H1 (cell line): ENCODE data around the gene HSD17B13. TPM values are rescaled to one million over a fixed set of nuclear protein-coding genes. Genes with fewer than 3 reads are reported as not detected.

Experiments used
- CTCF ChIA-PET: fragments of 300-600 bp; sonication (Branson Sonifier 250); formaldehyde crosslinking; loops from one replicate; lab custom pipeline; 2021; ENCODE audit not compliant: partially characterized antibody; lab: Charles Lee
- POLR2A ChIA-PET: fragments of 300-600 bp; sonication (Branson Sonifier 250); formaldehyde crosslinking; loops from one replicate; lab custom pipeline; 2021; ENCODE audit warnings: inconsistent platforms; ENCODE audit not compliant: partially characterized antibody; lab: Charles Lee
- DNase-seq, 2 experiments: peaks; one replicate each; pipeline versions ENCODE4 v3.0.0 to v3.0.0-alpha.2; 2010 to 2022; ENCODE audit warnings: low spot score in 2 of 2, low read depth in 1 of 2, mixed read lengths in 1 of 2
- FAIRE-seq: peaks from 2 replicates; lab custom pipeline; 2011; peaks lifted over from hg19 to GRCh38; lab: Jason Lieb, UNC
- H2AFZ ChIP-seq: 2 replicates; pipeline ENCODE4 v1.8.1; 2012; ENCODE audit warnings: low read length, inconsistent platforms
- H2AK5ac ChIP-seq: 2 replicates; pipeline ENCODE4 v1.6.1; 2013; ENCODE audit warnings: low read depth, low read length
- H2BK120ac ChIP-seq: replicated peaks from 2 replicates; pipeline ENCODE3; 2013; ENCODE audit warnings: low read depth, low read length, inconsistent platforms
- H2BK12ac ChIP-seq: 2 replicates; pipeline ENCODE4 v1.6.1; 2013; ENCODE audit warnings: low read depth, low read length
- H2BK15ac ChIP-seq: 2 replicates; pipeline ENCODE4 v1.6.1; 2013; ENCODE audit warnings: low read length
- H2BK20ac ChIP-seq: 2 replicates; pipeline ENCODE4 v1.6.1; 2013; ENCODE audit warnings: low read length
- H2BK5ac ChIP-seq: 2 replicates; pipeline ENCODE4 v1.6.1; 2013; ENCODE audit warnings: low read depth, low read length
- H3K14ac ChIP-seq: 2 replicates; pipeline ENCODE4 v1.6.1; 2013; ENCODE audit warnings: inconsistent platforms; ENCODE audit not compliant: insufficient read length
- H3K18ac ChIP-seq: 2 replicates; pipeline ENCODE4 v1.6.1; 2013; ENCODE audit warnings: low read length; ENCODE audit errors: extremely low read depth
- H3K23ac ChIP-seq: 2 replicates; pipeline ENCODE4 v1.6.1; 2013; ENCODE audit warnings: inconsistent platforms; ENCODE audit not compliant: insufficient read length
- H3K23me2 ChIP-seq: 2 replicates; pipeline ENCODE4 v1.6.1; 2013; ENCODE audit warnings: low read depth, low read length
- H3K27ac ChIP-seq: 2 replicates; pipeline ENCODE4 v1.6.1; 2011; ENCODE audit warnings: low read depth, low read length, inconsistent platforms
- H3K27me3 ChIP-seq, 4 experiments: replicated peaks in 1 of 4; 1 replicate in 1 of 4; 2 replicates in 3 of 4; pipeline versions ENCODE4 v1.6.1 to v1.8.1; 2011 to 2013; ENCODE audit warnings: low read length in 3 of 4, mild to moderate bottlenecking in 3 of 4, inconsistent platforms in 2 of 4, mixed read lengths in 2 of 4, moderate library complexity in 1 of 4; ENCODE audit not compliant: control insufficient read depth in 3 of 4, insufficient read depth in 3 of 4; ENCODE audit errors: extremely low read depth in 1 of 4
- H3K36me3 ChIP-seq, 4 experiments: 2 replicates each; pipeline versions ENCODE4 v1.6.1 to v1.8.1; 2011 to 2013; ENCODE audit warnings: mild to moderate bottlenecking in 4 of 4, low read length in 3 of 4, moderate library complexity in 2 of 4, control low read depth in 1 of 4, inconsistent platforms in 1 of 4; ENCODE audit not compliant: insufficient read depth in 4 of 4, control insufficient read depth in 2 of 4
- H3K4ac ChIP-seq: replicated peaks from 2 replicates; pipeline ENCODE3; 2013; ENCODE audit warnings: low read length, low read depth, mixed read lengths, inconsistent platforms; ENCODE audit not compliant: insufficient read length
- H3K4me1 ChIP-seq, 4 experiments: replicated peaks in 1 of 4; 1 replicate in 1 of 4; 2 replicates in 3 of 4; pipeline versions ENCODE4 v1.6.1 to v1.8.1; 2011 to 2013; ENCODE audit warnings: low read length in 3 of 4, inconsistent platforms in 2 of 4, mixed read lengths in 1 of 4; ENCODE audit not compliant: insufficient read depth in 4 of 4, control insufficient read depth in 3 of 4
- H3K4me2 ChIP-seq, 2 experiments: 2 replicates each; pipeline versions ENCODE4 v1.6.1 to v1.8.1; 2011 to 2013; ENCODE audit warnings: low read depth in 2 of 2, low read length in 2 of 2, control low read depth in 1 of 2, inconsistent platforms in 1 of 2, mild to moderate bottlenecking in 1 of 2; ENCODE audit not compliant: insufficient read depth in 1 of 2
- H3K4me3 ChIP-seq, 4 experiments: fragments of 200-600, 300-600 bp in 1 of 4; sonication (generic), shearing (Covaris generic), sonication (Bioruptor Twin) in 1 of 4; 2 replicates each; pipeline versions ENCODE4 v1.5.1 to v1.8.1; 2011 to 2016; ENCODE audit warnings: low read length in 4 of 4, low read depth in 3 of 4, control low read depth in 2 of 4, inconsistent platforms in 2 of 4, mild to moderate bottlenecking in 2 of 4, mixed read lengths in 1 of 4, moderate library complexity in 1 of 4; ENCODE audit not compliant: insufficient read depth in 2 of 4; ENCODE audit errors: extremely low read depth in 1 of 4
- H3K56ac ChIP-seq: replicated peaks from 2 replicates; pipeline ENCODE3; 2013; ENCODE audit warnings: low read depth, mild to moderate bottlenecking, mixed read lengths, low read length, inconsistent platforms; ENCODE audit not compliant: insufficient read length
- H3K79me1 ChIP-seq: 2 replicates; pipeline ENCODE4 v1.6.1; 2013; ENCODE audit warnings: low read depth, low read length, control low read depth
- H3K79me2 ChIP-seq, 2 experiments: 2 replicates each; pipeline versions ENCODE4 v1.6.1 to v1.8.1; 2012 to 2013; ENCODE audit warnings: low read length in 2 of 2, mild to moderate bottlenecking in 2 of 2, inconsistent platforms in 1 of 2; ENCODE audit not compliant: insufficient read depth in 2 of 2, control insufficient read depth in 1 of 2
- H3K9ac ChIP-seq, 4 experiments: replicated peaks in 1 of 4; 1 replicate in 1 of 4; 2 replicates in 3 of 4; pipeline versions ENCODE4 v1.6.1 to v1.8.1; 2011 to 2013; ENCODE audit warnings: low read depth in 3 of 4, low read length in 3 of 4, control low read depth in 2 of 4, mild to moderate bottlenecking in 2 of 4, moderate library complexity in 2 of 4, inconsistent platforms in 1 of 4; ENCODE audit errors: extremely low read depth in 1 of 4
- H3K9me3 ChIP-seq, 2 experiments: 2 replicates each; pipeline versions ENCODE4 v1.6.1 to v1.8.1; 2012 to 2013; ENCODE audit warnings: mild to moderate bottlenecking in 2 of 2, moderate library complexity in 2 of 2, control low read depth in 1 of 2, inconsistent platforms in 1 of 2, low read depth in 1 of 2, low read length in 1 of 2, mixed read lengths in 1 of 2; ENCODE audit not compliant: insufficient read depth in 2 of 2
- H4K20me1 ChIP-seq, 2 experiments: replicated peaks in 1 of 2; 2 replicates each; pipeline versions ENCODE3 to v1.8.1; 2011 to 2013; ENCODE audit warnings: inconsistent platforms in 2 of 2, low read length in 2 of 2, mild to moderate bottlenecking in 1 of 2; ENCODE audit not compliant: insufficient read depth in 2 of 2, control insufficient read depth in 1 of 2
- H4K5ac ChIP-seq: 2 replicates; pipeline ENCODE4 v1.6.1; 2013; ENCODE audit warnings: low read length, low read depth, mixed read lengths, inconsistent platforms; ENCODE audit not compliant: insufficient read length
- H4K8ac ChIP-seq: 2 replicates; pipeline ENCODE4 v1.8.0; 2013; ENCODE audit warnings: mild to moderate bottlenecking, moderate library complexity, low read length, inconsistent platforms; ENCODE audit not compliant: insufficient read depth; ENCODE audit errors: extremely low read depth
- H4K91ac ChIP-seq: replicated peaks from 2 replicates; pipeline ENCODE3; 2013; ENCODE audit warnings: low read length, mixed read lengths, inconsistent platforms; ENCODE audit not compliant: insufficient read length
- EZH2 ChIP-seq: fragments of 200-600 bp; sonication (generic); IDR thresholded peaks from 2 replicates; pipeline ENCODE4 v1.7.1; 2012; ENCODE audit warnings: low read depth, mild to moderate bottlenecking, moderate library complexity, low read length, inconsistent platforms; ENCODE audit not compliant: severe bottlenecking
- POLR2A ChIP-seq, 2 experiments: IDR thresholded peaks; 1 replicate in 1 of 2; 2 replicates in 1 of 2; pipeline ENCODE4 v1.6.1; 2011; ENCODE audit warnings: low read depth in 2 of 2, low read length in 2 of 2, mild to moderate bottlenecking in 2 of 2; ENCODE audit errors: control extremely low read depth in 1 of 2
- SIX5 ChIP-seq: IDR thresholded peaks from 2 replicates; pipeline ENCODE4 v1.6.1; 2011; ENCODE audit warnings: mild to moderate bottlenecking, low read depth, low read length
- TCF12 ChIP-seq: IDR thresholded peaks from 2 replicates; pipeline ENCODE4 v1.6.1; 2011; ENCODE audit warnings: low read depth, mild to moderate bottlenecking, low read length
- polyA plus RNA-seq, 7 experiments: library from polyadenylated mRNA; depleted of rRNA in 3 of 7; stranded (reverse) in 5 of 7; unstranded in 2 of 7; fragments of >200 nt in 5 of 7; fragments of 200-250 nt in 2 of 7; gene quantifications; 1 replicate in 5 of 7; 2 replicates in 1 of 7; 4 replicates in 1 of 7; pipeline versions ENCODE4 v1.2.1 to v1.2.3, GENCODE V29; 2011 to 2013; ENCODE audit warnings: missing spikeins in 2 of 7, mixed read lengths in 2 of 7
- total RNA-seq: library from RNA; stranded (reverse); fragmentation: NEBNext Ultra II Directional; extraction: Animal tissue kit (Norgen Biotek cat#: 25700); gene quantifications from 2 replicates; pipeline ENCODE4 v1.2.1, GENCODE V29; 2021

Gene HSD17B13
- total and polyA plus RNA-seq, 2 of the 8 experiments (the other 6 are each of a cell fraction or from before 2014, with no cell fraction given): 0.09 to 0.13 TPM

DNA sequence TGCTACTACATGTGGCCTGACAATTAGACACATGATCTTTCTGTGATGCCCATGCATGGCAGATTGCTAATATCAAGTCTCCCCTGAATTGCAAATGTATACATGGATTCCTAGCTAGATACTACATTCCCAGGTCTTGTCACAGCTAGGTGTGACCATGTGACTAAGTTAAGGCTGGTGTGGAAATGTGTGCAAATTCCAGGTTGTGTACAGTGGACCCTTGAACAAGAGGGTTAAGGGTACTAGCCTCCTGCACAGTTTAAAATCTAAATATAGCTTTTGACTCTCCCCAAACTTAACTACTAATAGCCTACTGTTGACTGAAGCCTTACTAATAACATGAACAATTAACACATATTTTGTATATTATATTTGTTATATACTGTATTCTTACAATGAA is 48.4 kb downstream of the HSD17B13 start:
- ChIA-PET POLR2A (interaction anchor here (1.1 kb wide), 1 partner anchor 54 kb away, joined by 3 read pairs; no protein-coding TSS in a partner anchor), CTCF (interaction anchor here (0.7 to 2.0 kb wide), 4 partner anchors 190 to 813 kb away, joined by 3 to 9 read pairs (median 5); no protein-coding TSS in a partner anchor)
- no peak overlapping the region for H2BK120ac ChIP-seq
- H3K79me1 ChIP-seq: no peaks in the 10 kb centered on the region
- no peak overlapping the region for H4K5ac ChIP-seq
- no peaks in the 10 kb centered on the region for H3K27me3 ChIP-seq
- H2BK20ac ChIP-seq: no peak overlapping the region
- H4K91ac ChIP-seq: no peak overlapping the region
- H3K79me2 ChIP-seq: no peaks in the 10 kb centered on the region
- H4K20me1 ChIP-seq: no peaks in the 10 kb centered on the region
- FAIRE-seq (no peak), DNase-seq (no peak)
- TF ChIP-seq SIX5 (no peak), EZH2 (no peak), POLR2A (IDR thresholded peaks at IDR 0.05; ENCODE audit: control extremely low read depth in 1 of 2, low read depth in 2 of 2, low read length in 2 of 2) (no peak), TCF12 (no peak)
- H3K9me3 ChIP-seq: no peaks in the 10 kb centered on the region
- no peak overlapping the region for H3K4ac ChIP-seq
- no peak overlapping the region for H2BK12ac ChIP-seq
- no peak overlapping the region for H3K56ac ChIP-seq
- H2BK15ac ChIP-seq: no peak overlapping the region
- H4K8ac ChIP-seq: no peak overlapping the region
- H2BK5ac ChIP-seq: no peak overlapping the region
- no peak overlapping the region for H3K4me2 ChIP-seq
- H3K4me3 ChIP-seq: no peak overlapping the region
- no peaks in the 10 kb centered on the region for H3K4me1 ChIP-seq
- no peak overlapping the region for H3K18ac ChIP-seq
- H3K27ac ChIP-seq: no peak overlapping the region
- no peaks in the 10 kb centered on the region for H3K36me3 ChIP-seq
- H3K23ac ChIP-seq: no peak overlapping the region
- no peak overlapping the region for H2AK5ac ChIP-seq
- H3K14ac ChIP-seq: no peak overlapping the region
- no peak overlapping the region for H3K9ac ChIP-seq
- H2AFZ ChIP-seq: no peak overlapping the region
- H3K23me2 ChIP-seq: no peaks in the 10 kb centered on the region; the same call in 1 of the 2 replicates
